ENCODE data around the gene CSH1.
A peak's percentile ranks its signal among the peaks of the same experiment; 100 is the strongest.
"Not testable (repeated sequence)": the region's sequence is repeated elsewhere in the genome, so short reads cannot be mapped to it uniquely, and the experiment has no call there.

Gene CSH1

DNA sequence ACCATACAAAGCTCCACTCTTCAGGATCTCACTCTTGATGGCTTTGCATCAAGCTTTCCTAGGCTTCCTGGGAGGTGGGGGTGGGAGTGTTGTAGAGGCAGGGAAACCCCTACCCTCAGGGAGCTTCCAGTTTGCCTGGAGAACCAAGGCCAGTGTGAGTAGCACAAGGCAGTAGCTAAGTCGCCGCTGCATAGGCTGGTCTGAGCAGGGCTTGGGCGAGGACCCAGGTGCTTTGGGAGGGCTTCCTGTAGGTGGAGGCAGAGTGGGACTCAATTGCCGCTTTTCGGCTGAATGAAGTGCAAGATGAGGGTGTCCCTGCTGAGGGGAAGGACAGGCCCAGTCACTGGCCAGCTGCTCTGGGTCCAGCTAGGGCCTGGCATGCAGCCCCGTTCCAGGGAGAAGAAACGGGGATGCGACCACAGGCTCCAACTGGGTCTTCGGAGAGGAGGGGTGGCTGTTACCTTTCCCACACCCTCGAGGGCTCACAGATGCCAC lies 31.8 kb upstream of the CSH1 start:
- DNase-seq: no peak

DNA sequence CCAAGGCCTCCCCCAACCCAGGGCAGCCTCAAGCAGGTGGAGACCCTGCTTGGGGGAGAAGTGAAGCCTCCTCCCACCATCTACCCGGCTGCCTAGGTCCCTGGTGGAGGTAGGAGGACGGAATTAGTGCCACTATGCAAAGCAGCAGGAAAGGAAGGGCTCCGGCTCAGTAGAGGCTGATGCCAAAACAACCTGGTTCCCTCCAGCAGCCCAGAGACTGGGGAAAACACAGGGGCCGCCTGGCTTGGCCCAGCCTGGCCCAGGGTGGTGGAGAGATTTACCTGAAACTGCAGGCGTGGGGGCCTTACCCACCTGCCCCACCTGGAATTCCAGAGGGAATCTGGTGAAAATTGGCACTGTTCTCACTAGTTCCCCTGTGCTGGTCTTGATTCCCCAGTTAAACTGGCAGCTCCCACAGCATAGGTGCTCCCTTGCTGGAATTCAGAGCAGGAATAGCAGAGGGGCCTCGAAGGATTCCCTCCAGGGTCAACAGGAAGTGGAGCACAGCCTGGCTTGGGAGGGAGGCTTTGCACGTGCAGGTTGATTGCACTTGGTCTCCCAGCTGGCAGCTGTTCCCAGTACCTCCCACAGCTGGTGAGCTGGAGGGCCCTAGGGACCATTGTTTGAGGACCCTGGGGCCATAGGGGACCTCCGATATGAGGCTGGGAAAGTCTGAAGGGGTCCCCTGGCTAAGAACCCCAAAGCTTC lies 31.2 kb upstream of the CSH1 start:
- DNase-seq: no peak

DNA sequence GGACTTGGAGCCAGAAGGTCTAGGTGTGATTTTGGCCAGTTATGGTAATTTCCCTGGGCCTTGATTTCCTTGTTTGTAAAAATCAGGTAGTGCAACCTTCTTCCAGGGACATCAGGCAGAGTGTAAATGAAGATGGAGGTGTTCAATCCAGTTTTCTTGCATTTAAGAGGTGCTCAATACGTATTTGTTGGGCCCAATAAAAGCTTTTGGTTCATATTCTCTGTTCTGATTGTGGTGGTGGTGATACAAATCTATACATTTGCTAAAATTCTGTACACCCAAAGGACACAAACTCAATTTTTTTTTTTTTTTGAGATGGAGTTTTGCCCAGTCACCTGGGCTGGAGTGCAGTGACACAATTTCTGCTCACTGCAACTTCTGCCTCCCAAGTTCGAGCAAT lies 29.8 kb upstream of the CSH1 start:
- no peak for DNase-seq

DNA sequence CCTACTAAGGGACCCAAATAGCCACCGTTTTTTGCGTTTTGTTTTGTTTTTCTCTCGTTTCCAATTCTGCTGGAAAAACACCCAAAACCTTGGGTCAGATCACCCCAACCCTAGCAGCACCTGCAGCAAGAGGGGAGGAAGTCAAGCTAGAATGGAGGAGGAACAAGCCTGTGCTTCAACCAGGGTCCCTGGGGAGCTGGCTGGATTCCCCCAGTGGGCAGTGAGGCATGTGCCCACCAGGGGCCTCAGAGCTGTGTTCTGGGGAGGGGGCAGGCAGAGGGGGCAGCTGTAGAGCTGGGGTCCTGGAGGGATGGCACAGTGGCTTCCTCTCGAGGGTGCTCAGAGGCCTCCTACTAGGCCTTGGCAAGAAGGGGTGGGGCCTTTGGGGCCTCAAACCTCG lies 29.2 kb upstream of the CSH1 start:
- DNase-seq: no peak

DNA sequence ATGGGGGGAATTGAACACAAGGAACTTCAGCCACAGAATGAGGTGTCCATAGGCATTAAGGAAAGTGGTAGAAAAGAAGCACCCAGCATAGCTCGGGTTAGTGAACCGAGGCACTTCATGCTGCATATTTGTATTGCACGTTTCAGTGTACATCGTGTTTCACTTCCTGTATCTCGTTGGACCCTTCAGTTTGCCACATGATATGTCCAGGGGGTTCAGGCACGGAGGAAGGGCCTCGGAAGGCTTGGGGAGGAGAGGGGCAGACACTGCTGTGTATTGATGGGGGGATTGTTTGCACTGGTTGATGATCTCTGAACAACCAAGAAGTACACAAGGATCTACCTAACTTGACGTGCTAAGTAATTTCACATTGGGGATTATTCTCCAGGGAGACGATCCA lies 26.0 kb upstream of the CSH1 start:
- not testable (repeated sequence) for DNase-seq

DNA sequence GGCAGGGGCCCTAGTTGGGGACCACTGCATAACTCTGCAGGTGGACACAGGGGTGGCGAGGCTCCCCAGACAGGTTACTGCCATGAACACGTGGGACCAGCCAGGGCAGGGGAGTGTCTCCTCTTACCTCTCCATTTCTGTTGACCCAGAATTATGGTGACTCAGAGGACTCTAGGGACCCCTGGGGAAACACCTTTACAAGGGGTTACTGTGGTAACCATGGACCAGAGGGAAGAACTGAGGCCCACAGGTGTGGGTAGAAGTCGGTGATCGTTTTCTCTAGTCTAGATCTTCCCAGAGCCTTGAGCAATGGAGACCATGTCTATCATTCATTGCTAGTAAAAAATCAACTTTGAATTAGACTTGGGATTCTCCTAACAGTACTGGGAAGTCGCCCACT lies 24.4 kb upstream of the CSH1 start:
- DNase-seq: not testable (repeated sequence)

DNA sequence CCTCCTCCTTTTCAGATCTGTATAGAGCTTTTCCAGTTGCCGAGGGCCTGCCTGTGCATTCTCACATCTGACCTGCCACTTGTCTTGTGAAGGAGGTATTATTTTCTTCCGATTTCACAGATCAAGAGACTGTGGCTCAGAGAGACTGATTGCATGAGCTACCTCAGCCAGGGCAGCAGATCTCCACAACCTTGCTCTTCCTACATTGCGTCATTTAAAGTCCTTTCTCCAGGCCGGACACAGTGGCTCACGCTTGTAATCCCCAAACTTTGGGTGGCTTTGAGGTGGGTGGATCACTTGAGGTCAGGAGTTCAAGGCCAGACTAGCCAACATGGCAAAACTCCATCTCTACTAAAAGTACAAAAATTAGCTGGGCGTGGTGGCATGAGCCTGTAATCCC lies 23.7 kb upstream of the CSH1 start:
- not testable (repeated sequence) for DNase-seq

DNA sequence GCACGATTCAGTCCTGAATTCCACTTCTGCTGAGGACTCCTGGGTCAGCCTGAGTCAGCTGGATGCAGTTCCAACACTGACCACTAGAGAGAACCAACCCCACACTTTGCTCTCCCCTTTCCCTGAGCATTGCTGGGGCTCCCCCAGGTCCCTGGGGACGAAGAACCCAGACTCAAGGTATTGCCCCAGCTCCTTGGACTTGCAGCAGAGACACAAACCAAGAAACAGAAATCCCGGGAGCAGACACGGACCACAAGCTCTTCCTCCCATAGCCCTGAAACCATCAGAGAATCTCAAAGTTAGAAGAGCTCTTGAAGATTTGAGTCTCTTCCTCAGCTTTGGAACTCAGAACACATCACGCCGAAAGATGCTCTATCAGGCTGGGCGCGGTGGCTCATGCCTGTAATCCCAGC lies 22.9 kb upstream of the CSH1 start:
- DNase-seq: no peak

DNA sequence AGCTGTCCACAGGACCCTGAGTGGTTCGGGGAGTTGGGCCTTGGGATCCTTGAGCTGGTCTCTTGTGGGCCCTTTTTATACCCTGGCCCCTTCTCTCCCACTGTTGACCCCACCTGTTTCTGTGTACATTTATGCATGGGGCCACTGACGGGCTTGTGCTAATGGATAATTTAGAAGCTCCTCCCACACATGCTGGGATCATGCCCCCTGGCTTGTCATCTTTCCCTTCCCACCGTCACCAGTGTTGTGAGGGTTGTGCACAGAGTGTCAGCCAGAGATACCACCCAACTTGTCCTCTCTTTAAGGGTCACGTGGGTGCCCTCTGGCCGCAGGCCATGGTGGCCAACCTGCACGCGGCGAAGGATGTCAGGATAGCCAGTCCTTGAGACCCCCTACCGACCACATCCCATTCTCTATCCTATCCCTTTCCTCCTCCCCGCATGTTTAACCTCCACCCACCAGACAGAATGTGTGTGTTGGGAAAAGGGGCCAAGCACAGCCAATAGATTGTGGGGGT lies 22.5 kb upstream of the CSH1 start, which contains the start of gene GH1:
Gene GH1, minus strand, starts transcription at position 51 of the 517 bp plus-strand sequence. CDS start 63 bp downstream, outside the sequence.
- not testable (repeated sequence) for DNase-seq

DNA sequence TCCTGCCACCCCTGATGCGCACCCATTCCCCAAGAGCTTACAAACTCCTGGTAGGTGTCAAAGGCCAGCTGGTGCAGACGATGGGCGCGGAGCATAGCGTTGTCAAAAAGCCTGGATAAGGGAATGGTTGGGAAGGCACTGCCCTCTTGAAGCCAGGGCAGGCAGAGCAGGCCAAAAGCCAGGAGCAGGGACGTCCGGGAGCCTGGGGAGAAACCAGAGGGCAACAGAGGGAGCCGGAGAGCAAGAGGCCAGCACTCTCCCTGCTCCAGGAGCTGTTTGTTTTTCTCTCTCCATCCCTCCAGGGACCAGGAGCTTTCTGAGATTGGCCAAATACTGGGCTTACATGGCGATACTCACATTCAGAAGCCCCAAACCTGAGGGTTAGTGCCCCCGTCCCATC lies 21.9 kb upstream of the CSH1 start:
- no peak for DNase-seq

DNA sequence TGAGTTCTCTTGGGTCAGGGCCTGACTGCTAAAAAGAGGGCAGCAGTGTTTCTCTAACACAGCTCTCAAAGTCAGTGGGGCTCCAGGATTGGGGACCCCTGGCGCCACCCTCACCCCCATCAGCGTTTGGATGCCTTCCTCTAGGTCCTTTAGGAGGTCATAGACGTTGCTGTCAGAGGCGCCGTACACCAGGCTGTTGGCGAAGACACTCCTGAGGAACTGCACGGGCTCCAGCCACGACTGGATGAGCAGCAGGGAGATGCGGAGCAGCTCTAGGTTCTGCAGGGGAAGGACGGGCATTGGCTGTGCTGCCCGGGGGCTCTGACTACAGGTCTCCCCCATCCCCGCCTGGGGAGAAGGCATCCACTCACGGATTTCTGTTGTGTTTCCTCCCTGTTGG lies 21.3 kb upstream of the CSH1 start:
- no peak for DNase-seq

DNA sequence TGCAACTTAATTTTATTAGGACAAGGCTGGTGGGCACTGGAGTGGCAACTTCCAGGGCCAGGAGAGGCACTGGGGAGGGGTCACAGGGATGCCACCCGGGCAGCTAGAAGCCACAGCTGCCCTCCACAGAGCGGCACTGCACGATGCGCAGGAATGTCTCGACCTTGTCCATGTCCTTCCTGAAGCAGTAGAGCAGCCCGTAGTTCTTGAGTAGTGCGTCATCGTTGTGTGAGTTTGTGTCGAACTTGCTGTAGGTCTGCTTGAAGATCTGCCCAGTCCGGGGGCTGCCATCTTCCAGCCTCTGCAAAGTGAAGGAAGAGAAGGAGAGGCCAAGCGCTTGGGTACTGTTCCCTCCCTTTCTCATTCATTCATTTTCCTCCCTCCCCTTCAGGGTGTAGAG lies 20.8 kb upstream of the CSH1 start:
- not testable (repeated sequence) for DNase-seq

DNA sequence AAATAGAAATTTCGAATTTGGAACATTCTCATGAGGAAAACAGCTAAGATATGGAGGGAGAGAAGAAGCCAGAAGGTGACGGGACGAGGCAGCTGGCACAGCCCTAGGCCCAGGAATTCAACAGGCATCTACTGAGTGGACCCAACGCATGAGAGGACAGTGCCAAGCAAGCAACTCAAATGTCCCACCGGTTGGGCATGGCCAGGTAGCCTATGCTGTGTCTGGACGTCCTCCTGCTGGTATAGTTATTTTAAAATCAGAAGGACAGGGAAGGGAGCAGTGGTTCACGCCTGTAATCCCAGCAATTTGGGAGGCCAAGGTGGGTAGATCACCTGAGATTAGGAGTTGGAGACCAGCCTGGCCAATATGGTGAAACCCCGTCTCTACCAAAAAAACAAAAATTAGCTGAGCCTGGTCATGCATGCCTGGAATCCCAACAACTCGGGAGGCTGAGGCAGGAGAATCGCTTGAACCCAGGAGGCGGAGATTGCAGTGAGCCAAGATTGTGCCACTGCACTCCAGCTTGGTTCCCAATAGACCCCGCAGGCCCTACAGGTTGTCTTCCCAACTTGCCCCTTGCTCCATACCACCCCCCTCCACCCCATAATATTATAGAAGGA lies 20.3 kb upstream of the CSH1 start:
- no peak for DNase-seq

DNA sequence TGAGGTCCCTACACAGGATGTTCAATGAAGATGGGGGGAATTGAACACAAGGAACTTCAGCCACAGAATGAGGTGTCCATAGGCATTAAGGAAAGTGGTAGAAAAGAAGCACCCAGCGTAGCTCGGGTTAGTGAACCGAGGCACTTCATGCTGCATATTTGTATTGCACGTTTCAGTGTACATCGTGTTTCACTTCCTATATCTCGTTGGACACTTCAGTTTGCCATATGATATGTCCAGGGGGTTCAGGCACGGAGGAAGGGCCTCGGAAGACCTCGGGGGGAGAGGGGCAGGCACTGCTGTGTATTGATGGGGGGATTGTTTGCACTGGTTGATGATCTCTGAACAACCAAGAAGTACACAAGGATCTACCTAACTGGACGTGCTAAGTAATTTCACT lies 19.4 kb upstream of the CSH1 start:
- not testable (repeated sequence) for DNase-seq

DNA sequence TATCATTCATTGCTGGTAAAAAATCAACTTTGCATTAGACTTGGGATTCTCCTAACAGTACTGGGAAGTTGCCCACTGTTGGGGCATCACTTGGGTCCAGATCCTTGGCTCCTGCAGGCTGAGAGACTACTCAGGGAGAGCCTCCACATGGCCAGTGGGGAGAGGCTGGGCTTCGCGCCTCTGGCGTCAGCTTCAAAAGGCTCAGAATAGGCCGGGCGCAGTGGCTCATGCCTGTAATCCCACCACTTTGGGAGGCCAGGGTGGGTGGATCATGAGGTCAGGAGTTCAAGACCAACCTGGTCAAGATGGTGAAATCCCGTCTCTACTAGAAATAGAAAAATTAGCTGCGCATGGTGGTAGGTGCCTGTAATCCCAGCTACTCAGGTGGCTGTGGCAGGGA lies 18.1 kb upstream of the CSH1 start:
- no peak for DNase-seq

DNA sequence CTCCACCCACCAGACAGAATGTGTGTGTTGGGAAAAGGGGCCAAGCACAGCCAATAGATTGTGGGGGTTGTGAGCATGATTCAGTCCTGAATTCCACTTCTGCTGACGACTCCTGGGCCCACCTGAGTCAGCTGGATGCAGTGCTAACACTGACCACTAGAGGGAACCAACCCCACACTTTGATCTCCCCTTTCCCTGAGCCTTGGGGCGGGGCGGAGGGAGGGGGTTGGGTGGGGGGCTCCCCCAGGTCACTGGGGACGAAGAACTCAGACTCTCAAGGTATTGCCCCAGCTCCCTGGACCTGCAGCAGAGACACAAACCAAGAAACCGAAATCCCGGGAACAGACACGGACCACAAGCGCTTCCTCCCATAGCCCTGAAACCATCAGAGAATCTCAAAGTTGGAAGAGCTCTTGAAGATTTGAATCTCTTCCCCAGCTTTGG lies 15.3 kb upstream of the CSH1 start:
- no peak for DNase-seq

DNA sequence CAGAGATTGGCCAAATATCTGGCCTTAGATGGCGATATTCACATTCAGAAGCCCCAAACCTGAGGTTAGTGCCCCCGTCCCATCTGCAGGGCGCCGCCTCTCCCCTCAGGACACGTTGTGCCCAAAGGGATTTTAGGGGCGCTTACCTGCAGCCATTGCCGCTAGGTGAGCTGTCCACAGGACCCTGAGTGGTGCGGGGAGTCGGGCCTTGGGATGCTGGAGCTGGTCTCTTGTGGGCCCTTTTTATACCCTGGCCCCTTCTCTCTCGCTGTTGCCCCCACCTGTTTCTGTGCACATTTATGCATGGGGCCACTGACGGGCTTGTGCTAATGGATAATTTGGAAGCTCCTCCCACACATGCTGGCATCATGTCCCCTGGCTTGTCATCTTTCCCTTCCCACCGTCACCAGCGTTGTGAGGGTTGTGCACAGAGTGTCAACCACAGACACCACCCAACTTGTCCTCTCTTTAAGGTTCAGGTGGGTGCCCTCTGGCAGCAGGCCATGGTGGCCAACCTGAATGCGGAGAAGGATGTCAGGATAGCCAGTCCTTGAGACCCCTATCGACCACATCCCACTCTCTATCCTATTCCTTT lies 14.8 kb upstream of the CSH1 start, which contains the start of gene CSHL1:
Gene CSHL1, minus strand, starts transcription at position 218 of the 595 bp plus-strand sequence. Its CDS starts 62 bp downstream, at position 156.
- no peak for DNase-seq

DNA sequence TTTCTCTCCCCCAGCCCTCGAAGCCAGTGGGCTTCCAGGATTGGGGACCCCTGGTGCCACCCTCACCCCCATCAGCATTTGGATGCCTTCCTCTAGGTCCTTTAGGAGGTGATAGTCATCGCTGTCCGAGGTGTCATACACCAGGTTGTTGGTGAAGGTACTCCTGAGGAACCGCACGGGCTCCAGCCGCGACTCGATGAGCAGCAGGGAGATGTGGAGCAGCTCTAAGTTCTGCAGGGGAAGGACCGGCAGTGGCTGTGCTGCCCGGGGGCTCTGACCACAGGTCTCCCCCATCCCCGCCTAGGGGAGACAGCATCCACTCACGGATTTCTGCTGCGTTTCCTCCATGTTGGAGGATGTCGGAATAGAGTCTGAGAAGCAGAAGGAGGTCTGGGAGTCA lies 13.7 kb upstream of the CSH1 start:
- no peak for DNase-seq

DNA sequence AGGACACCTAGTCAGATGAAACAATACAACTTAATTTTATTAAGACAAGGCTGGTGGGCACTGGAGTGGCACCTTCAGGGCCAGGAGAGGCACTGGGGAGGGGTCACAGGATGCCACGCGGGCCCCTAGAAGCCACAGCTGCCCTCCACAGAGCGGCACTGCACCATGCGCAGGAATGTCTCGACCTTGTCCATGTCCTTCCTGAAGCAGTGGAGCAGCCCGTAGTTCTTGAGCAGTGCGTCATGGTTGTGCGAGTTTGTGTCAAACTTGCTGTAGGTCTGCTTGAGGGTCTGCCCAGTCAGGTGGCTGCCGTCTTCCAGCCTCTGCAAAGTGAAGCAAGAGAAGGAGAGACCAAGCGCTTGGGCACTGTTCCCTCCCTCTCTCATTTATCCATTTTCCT lies 13.2 kb upstream of the CSH1 start:
- not testable (repeated sequence) for DNase-seq

DNA sequence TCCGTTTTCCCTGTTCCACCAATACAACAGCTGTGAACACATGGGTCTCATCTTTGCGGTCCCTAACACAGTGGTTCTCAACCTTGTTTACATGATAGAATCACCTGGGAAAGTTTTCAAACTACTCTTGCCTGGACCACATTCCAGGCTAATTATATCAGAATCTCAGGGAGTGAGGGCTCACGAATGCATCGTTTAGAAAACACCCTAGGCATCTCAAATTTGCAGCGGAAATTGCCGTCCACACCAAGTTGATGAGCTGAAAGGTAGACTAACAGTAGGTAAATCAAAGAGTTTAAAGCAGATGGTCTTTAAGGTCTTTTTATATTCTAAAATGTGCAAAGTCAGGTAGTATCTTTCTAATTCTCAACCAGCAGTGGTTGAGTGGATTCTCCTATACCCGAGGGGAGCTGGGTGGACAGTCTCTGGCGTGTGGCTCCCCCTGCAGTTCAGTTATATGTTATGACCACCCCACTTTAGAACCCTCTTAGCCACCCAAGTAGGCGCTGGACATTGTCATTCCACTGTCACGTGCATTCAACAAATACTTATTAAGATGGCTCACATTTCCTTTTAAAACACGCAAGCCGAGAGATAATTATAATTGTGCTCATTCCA lies 10.9 kb upstream of the CSH1 start:
- DNase-seq: not testable (repeated sequence)

DNA sequence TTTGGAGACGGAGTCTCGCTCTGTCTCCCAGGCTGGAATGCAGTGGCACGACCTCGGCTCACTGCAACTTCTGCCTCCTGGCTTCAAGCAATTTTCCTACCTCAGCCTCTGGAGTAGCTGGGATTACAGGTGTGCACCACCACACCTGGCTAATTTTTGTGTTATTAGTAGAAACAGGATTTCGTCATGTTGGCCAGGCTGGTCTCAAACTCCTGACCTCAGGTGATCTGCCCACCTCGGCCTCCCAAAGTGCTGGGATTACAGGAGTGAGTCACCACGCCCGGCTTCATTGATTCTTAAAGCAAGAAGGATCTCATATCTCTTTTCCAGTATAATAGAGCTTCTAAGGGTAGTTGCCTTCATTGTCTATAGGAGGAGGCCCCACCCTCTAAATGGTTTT lies 8.4 kb upstream of the CSH1 start:
- DNase-seq: not testable (repeated sequence)

DNA sequence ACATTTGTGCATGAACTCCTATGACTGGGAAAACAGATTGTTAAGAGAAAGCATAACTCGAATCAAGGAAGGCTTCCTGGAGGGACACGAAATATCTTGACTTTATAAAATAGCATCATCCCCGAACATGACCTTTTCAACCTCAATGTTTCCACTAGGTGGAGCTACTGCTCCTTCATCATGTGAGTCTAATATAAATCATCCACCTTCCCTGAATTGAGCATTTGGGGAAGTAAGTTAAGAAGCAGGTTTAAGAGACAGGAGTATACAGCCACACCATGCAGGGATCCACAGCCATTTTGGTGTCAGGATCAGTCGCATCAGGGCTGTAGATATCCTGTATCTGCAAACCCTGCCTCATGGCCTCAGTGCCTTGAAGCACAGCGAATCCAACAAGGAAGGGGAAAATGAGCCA lies 7.4 kb upstream of the CSH1 start:
- DNase-seq: not testable (repeated sequence)

DNA sequence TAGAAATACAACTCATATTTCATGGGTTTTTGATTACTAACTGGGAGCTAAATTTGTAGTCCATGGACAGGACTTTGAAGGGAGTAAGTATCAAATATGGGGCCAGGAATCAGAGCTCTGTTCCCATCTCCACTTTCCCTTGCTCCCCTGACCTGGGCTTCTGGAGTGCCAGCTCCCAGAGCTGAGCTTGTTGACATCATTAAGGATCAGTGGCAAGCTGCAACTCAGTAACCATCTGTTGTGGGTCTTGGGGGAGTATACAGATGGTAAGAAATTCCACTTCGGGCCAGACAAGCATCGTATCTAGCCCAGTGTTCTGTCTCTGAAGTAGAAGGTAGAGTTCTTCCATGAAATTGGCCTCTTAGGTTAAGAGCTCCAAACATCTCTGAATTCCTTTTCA lies 5.6 kb upstream of the CSH1 start:
- peak; percentile 82 for DNase-seq

Data from NCI-H524 treated with DMSO at 0.1 percent for 48 hours (cell line).